HEK293 (cell line): Measurements from ENCODE around the gene TDRD5.

Source experiments
- CTCF ChIA-PET: fragments of 350-600 bp; formaldehyde crosslinking; extraction: SDS; loops from one replicate; lab custom pipeline; 2021; ENCODE audit warnings: antibody characterized with exemption; lab: Yijun Ruan, JAX
- POLR2A ChIA-PET: fragments of 300-600 bp; formaldehyde crosslinking; extraction: SDS; loops from one replicate; lab custom pipeline; 2020; ENCODE audit warnings: antibody characterized with exemption, inconsistent platforms; lab: Yijun Ruan, JAX
- H3K27ac ChIP-seq: fragments of 200-500 bp; sonication (Bioruptor generic); 2 replicates; pipeline ENCODE4 v1.5.1; 2014; ENCODE audit warnings: low read depth, low read length, control low read depth, inconsistent platforms; ENCODE audit errors: extremely low read depth
- H3K36me3 ChIP-seq, 2 experiments: fragments of 200-500 bp in 1 of 2; sonication (Bioruptor generic) in 1 of 2; 1 replicate in 1 of 2; 2 replicates in 1 of 2; pipeline ENCODE4 v1.5.1; 2014 to 2017; ENCODE audit warnings: inconsistent platforms in 2 of 2, low read length in 2 of 2; ENCODE audit not compliant: control insufficient read depth in 2 of 2, insufficient read depth in 1 of 2
- H3K4me1 ChIP-seq: fragments of 200-500 bp; sonication (Bioruptor generic); 2 replicates; pipeline ENCODE4 v1.5.1; 2014; ENCODE audit warnings: mild to moderate bottlenecking, low read length, inconsistent platforms; ENCODE audit not compliant: control insufficient read depth, insufficient read depth
- H3K4me3 ChIP-seq: 2 replicates; pipeline ENCODE4 v1.5.1; 2011; ENCODE audit warnings: low read depth, mild to moderate bottlenecking, control low read depth, low read length, moderate library complexity
- H3K9me3 ChIP-seq: fragments of 200-500 bp; sonication (Bioruptor generic); 2 replicates; pipeline ENCODE4 v1.5.1; 2014; ENCODE audit warnings: low read depth, low read length, inconsistent platforms; ENCODE audit not compliant: control insufficient read depth, insufficient read depth
- HOXD13 ChIP-seq: sonication (generic); formaldehyde crosslinking; IDR thresholded peaks from 2 replicates; pipeline ENCODE4 v1.8.0; 2022; ENCODE audit warnings: missing genetic modification reagents, borderline replicate concordance
- KLF1 ChIP-seq: fragments of 450-650 bp; formaldehyde crosslinking; IDR thresholded peaks from 2 replicates; pipeline ENCODE4 v1.5.1; 2016; ENCODE audit warnings: missing biosample characterization, missing genetic modification characterization
- KLF16 ChIP-seq: fragments of 450-650 bp; formaldehyde crosslinking; IDR thresholded peaks from 2 replicates; pipeline ENCODE4 v1.5.1; 2017; ENCODE audit warnings: missing biosample characterization, missing genetic modification characterization
- KLF8 ChIP-seq: fragments of 450-650 bp; formaldehyde crosslinking; IDR thresholded peaks from 2 replicates; pipeline ENCODE4 v1.5.1; 2016; ENCODE audit warnings: missing biosample characterization, missing genetic modification characterization
- YY1 ChIP-seq: fragments of 450-650 bp; formaldehyde crosslinking; IDR thresholded peaks from 2 replicates; pipeline ENCODE4 v1.5.1; 2018; ENCODE audit warnings: missing biosample characterization, missing genetic modification characterization
- ZBTB21 ChIP-seq: fragments of 450-650 bp; formaldehyde crosslinking; IDR thresholded peaks from 2 replicates; pipeline ENCODE4 v1.5.1; 2017; ENCODE audit warnings: missing biosample characterization, missing genetic modification characterization
- ZEB2 ChIP-seq: fragments of 450-650 bp; formaldehyde crosslinking; IDR thresholded peaks from 2 replicates; pipeline ENCODE4 v1.5.1; 2016; ENCODE audit warnings: missing biosample characterization, missing genetic modification characterization
- ZNF138 ChIP-seq: fragments of 450-650 bp; formaldehyde crosslinking; IDR thresholded peaks from 2 replicates; pipeline ENCODE4 v1.5.1; 2016; ENCODE audit warnings: missing biosample characterization, missing genetic modification characterization, borderline replicate concordance
- ZNF146 ChIP-seq: fragments of 450-650 bp; formaldehyde crosslinking; IDR thresholded peaks from 2 replicates; pipeline ENCODE4 v1.5.1; 2016; ENCODE audit warnings: missing biosample characterization, missing genetic modification characterization
- ZNF184 ChIP-seq: fragments of 450-650 bp; IDR thresholded peaks from 2 replicates; pipeline ENCODE4 v1.5.1; 2018; ENCODE audit warnings: missing biosample characterization, mild to moderate bottlenecking, missing genetic modification characterization
- ZNF223 ChIP-seq: fragments of 450-650 bp; formaldehyde crosslinking; IDR thresholded peaks from 2 replicates; pipeline ENCODE4 v1.5.1; 2016; ENCODE audit warnings: missing biosample characterization, missing genetic modification characterization
- ZNF292 ChIP-seq: fragments of 450-650 bp; formaldehyde crosslinking; IDR thresholded peaks from 2 replicates; pipeline ENCODE4 v1.5.1; 2016; ENCODE audit warnings: low read depth, missing biosample characterization, missing genetic modification characterization, borderline replicate concordance
- ZNF335 ChIP-seq: fragments of 450-650 bp; formaldehyde crosslinking; conservative IDR thresholded peaks from 2 replicates; pipeline ENCODE4 v1.5.1; 2016; ENCODE audit warnings: missing biosample characterization, missing genetic modification characterization
- ZNF341 ChIP-seq: fragments of 450-650 bp; formaldehyde crosslinking; IDR thresholded peaks from 2 replicates; pipeline ENCODE4; 2016; ENCODE audit warnings: low read depth, missing biosample characterization, missing genetic modification characterization
- ZNF350 ChIP-seq: fragments of 450-650 bp; formaldehyde crosslinking; IDR thresholded peaks from 2 replicates; pipeline ENCODE4 v1.5.0; 2017; ENCODE audit warnings: missing biosample characterization, mild to moderate bottlenecking, missing genetic modification characterization
- ZNF354C ChIP-seq: fragments of 450-650 bp; formaldehyde crosslinking; IDR thresholded peaks from 2 replicates; pipeline ENCODE4 v1.5.1; 2016; ENCODE audit warnings: missing biosample characterization, missing genetic modification characterization, low read depth, borderline replicate concordance
- ZNF37A ChIP-seq: fragments of 450-650 bp; IDR thresholded peaks from 2 replicates; pipeline ENCODE4 v1.5.1; 2018; ENCODE audit warnings: missing biosample characterization, missing genetic modification characterization
- ZNF394 ChIP-seq: fragments of 450-650 bp; formaldehyde crosslinking; IDR thresholded peaks from 2 replicates; pipeline ENCODE4 v1.5.1; 2016; ENCODE audit warnings: missing biosample characterization, missing genetic modification characterization, mild to moderate bottlenecking, moderate library complexity, borderline replicate concordance
- ZNF404 ChIP-seq: fragments of 450-650 bp; formaldehyde crosslinking; IDR thresholded peaks from 2 replicates; pipeline ENCODE4 v1.5.1; 2017; ENCODE audit warnings: missing biosample characterization, missing genetic modification characterization
- ZNF426 ChIP-seq: fragments of 450-650 bp; formaldehyde crosslinking; IDR thresholded peaks from 2 replicates; pipeline ENCODE4 v1.5.1; 2017; ENCODE audit warnings: missing biosample characterization, missing genetic modification characterization, mild to moderate bottlenecking, inconsistent platforms, moderate library complexity
- ZNF549 ChIP-seq: fragments of 450-650 bp; IDR thresholded peaks from 2 replicates; pipeline ENCODE4 v1.5.1; 2018; ENCODE audit warnings: missing biosample characterization, missing genetic modification characterization, mild to moderate bottlenecking, inconsistent platforms, moderate library complexity
- ZNF558 ChIP-seq: fragments of 450-650 bp; formaldehyde crosslinking; IDR thresholded peaks from 2 replicates; pipeline ENCODE4 v1.5.1; 2016; ENCODE audit warnings: missing biosample characterization, missing genetic modification characterization
- ZNF560 ChIP-seq: fragments of 450-650 bp; formaldehyde crosslinking; IDR thresholded peaks from 2 replicates; pipeline ENCODE4 v1.5.1; 2017; ENCODE audit warnings: missing biosample characterization, missing genetic modification characterization, borderline replicate concordance
- ZNF610 ChIP-seq: fragments of 450-650 bp; formaldehyde crosslinking; IDR thresholded peaks from 2 replicates; pipeline ENCODE4 v1.5.1; 2016; ENCODE audit warnings: missing biosample characterization, missing genetic modification characterization, borderline replicate concordance
- ZNF677 ChIP-seq: fragments of 450-650 bp; IDR thresholded peaks from 2 replicates; pipeline ENCODE4 v1.5.0; 2018; ENCODE audit warnings: missing biosample characterization, mild to moderate bottlenecking, missing genetic modification characterization, moderate library complexity
- ZNF776 ChIP-seq: fragments of 450-650 bp; formaldehyde crosslinking; IDR thresholded peaks from 2 replicates; pipeline ENCODE4 v1.5.0; 2017; ENCODE audit warnings: missing biosample characterization, missing genetic modification characterization, borderline replicate concordance
- ZNF777 ChIP-seq: fragments of 450-650 bp; formaldehyde crosslinking; IDR thresholded peaks from 2 replicates; pipeline ENCODE4 v1.5.1; 2017; ENCODE audit warnings: missing biosample characterization, missing genetic modification characterization, borderline replicate concordance
- ZNF785 ChIP-seq: fragments of 450-650 bp; formaldehyde crosslinking; IDR thresholded peaks from 2 replicates; pipeline ENCODE4 v1.5.1; 2016; ENCODE audit warnings: missing biosample characterization, missing genetic modification characterization
- ZNF791 ChIP-seq: fragments of 450-650 bp; formaldehyde crosslinking; IDR thresholded peaks from 2 replicates; pipeline ENCODE4 v1.5.1; 2016; ENCODE audit warnings: missing biosample characterization, missing genetic modification characterization
- ZNF792 ChIP-seq: fragments of 450-650 bp; formaldehyde crosslinking; IDR thresholded peaks from 2 replicates; pipeline ENCODE4 v1.5.1; 2016; ENCODE audit warnings: missing biosample characterization, missing genetic modification characterization
- ZNF837 ChIP-seq: fragments of 450-650 bp; formaldehyde crosslinking; IDR thresholded peaks from 2 replicates; pipeline ENCODE4 v1.5.1; 2016; ENCODE audit warnings: missing biosample characterization, missing genetic modification characterization
- TF ChIP-seq, protein P1 (sequence below): fragments of 450-650 bp; formaldehyde crosslinking; IDR thresholded peaks from 2 replicates; pipeline ENCODE4 v1.5.1; 2017; ENCODE audit warnings: missing biosample characterization, missing genetic modification characterization
- TF ChIP-seq, protein P2 (sequence below): fragments of 450-650 bp; formaldehyde crosslinking; IDR thresholded peaks from 2 replicates; pipeline ENCODE4 v1.5.1; 2016; ENCODE audit warnings: missing biosample characterization, missing genetic modification characterization
- TF ChIP-seq, protein P3 (sequence below): sonication (generic); formaldehyde crosslinking; IDR thresholded peaks from 2 replicates; pipeline ENCODE4 v1.8.1; 2022; ENCODE audit warnings: mild to moderate bottlenecking, moderate library complexity, missing genetic modification reagents
- TF ChIP-seq, protein P4 (sequence below): fragments of 450-650 bp; formaldehyde crosslinking; IDR thresholded peaks from 2 replicates; pipeline ENCODE4 v1.5.1; 2016; ENCODE audit warnings: missing biosample characterization, missing genetic modification characterization, low read depth

Gene TDRD5

DNA sequence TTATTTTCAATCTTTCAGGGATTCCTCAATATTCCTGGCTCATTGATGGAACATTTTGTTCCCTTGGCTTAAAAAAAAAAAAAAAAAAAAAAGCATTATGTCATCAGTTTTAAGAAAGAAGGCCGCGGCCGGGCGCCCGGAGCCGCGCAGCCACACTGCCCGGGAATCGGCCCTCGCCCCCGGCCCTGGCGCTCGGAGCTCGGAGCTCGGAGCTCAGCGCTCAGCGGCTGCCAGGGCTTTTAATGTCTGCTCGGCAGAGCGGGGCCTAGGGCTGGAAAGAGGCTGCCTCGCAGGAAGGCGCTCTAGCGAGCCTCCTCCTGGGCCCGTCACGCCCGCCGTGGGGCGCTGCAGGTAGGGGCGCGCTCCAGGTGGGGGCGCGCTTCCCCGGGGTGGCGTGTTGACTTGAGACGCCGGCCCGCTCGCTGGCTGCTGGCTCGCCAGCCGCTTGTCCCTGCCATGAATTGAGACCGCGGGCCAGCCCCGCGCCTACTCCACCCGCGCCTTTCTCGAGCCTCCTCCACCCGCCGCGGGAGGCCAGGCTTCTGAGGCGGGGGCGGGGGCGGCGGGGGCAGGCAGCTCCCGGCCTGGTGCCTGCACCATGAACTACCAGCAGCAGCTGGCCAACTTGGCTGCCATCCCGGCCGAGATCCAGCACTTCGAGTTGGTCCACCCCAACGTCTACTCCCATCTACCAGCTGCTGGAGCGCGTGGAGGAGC is 5.4 kb upstream of the TDRD5 start:
- Histone ChIP-seq H3K9me3 (no peaks in the 10 kb centered on the region), H3K27ac (peak overlapping the region; percentile 7; the same call in 1 of the 2 replicates), H3K4me3 (peak overlapping the region; percentile 31), H3K36me3 (no peaks in the 10 kb centered on the region), H3K4me1 (no peaks in the 10 kb centered on the region)
- POLR2A ChIA-PET, result no interaction called here
- CTCF ChIA-PET, result interaction anchor here (0.6 to 1.2 kb wide), 8 partner anchors 9 to 584 kb away, joined by 3 to 5 read pairs (median 3); no protein-coding TSS in a partner anchor
- TF ChIP-seq ZNF426 (tag by site-specific recombination), result no peak
- no peak for TF ChIP-seq ZNF558 (tag by site-specific recombination)
- no peak for TF ChIP-seq ZNF776 (tag by site-specific recombination)
- TF ChIP-seq, protein P1, sequence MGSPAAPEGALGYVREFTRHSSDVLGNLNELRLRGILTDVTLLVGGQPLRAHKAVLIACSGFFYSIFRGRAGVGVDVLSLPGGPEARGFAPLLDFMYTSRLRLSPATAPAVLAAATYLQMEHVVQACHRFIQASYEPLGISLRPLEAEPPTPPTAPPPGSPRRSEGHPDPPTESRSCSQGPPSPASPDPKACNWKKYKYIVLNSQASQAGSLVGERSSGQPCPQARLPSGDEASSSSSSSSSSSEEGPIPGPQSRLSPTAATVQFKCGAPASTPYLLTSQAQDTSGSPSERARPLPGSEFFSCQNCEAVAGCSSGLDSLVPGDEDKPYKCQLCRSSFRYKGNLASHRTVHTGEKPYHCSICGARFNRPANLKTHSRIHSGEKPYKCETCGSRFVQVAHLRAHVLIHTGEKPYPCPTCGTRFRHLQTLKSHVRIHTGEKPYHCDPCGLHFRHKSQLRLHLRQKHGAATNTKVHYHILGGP (tag by site-specific recombination), result no peak
- no peak for TF ChIP-seq ZNF394 (tag by site-specific recombination)
- TF ChIP-seq KLF1 (tag by site-specific recombination), result no peak
- TF ChIP-seq ZNF37A (tag by site-specific recombination), result no peak
- TF ChIP-seq, protein P2, sequence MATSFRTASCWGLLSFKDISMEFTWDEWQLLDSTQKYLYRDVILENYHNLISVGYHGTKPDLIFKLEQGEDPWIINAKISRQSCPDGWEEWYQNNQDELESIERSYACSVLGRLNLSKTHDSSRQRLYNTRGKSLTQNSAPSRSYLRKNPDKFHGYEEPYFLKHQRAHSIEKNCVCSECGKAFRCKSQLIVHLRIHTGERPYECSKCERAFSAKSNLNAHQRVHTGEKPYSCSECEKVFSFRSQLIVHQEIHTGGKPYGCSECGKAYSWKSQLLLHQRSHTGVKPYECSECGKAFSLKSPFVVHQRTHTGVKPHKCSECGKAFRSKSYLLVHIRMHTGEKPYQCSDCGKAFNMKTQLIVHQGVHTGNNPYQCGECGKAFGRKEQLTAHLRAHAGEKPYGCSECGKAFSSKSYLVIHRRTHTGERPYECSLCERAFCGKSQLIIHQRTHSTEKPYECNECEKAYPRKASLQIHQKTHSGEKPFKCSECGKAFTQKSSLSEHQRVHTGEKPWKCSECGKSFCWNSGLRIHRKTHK, result no peak
- TF ChIP-seq ZNF404 (tag by site-specific recombination), result no peak
- no peak for TF ChIP-seq ZNF549
- no peak for TF ChIP-seq ZNF350
- TF ChIP-seq YY1 (tag by site-specific recombination), result peak; percentile 54
- no peak for TF ChIP-seq HOXD13
- no peak for TF ChIP-seq ZNF785
- no peak for TF ChIP-seq ZNF184 (tag by site-specific recombination)
- TF ChIP-seq, protein P3, sequence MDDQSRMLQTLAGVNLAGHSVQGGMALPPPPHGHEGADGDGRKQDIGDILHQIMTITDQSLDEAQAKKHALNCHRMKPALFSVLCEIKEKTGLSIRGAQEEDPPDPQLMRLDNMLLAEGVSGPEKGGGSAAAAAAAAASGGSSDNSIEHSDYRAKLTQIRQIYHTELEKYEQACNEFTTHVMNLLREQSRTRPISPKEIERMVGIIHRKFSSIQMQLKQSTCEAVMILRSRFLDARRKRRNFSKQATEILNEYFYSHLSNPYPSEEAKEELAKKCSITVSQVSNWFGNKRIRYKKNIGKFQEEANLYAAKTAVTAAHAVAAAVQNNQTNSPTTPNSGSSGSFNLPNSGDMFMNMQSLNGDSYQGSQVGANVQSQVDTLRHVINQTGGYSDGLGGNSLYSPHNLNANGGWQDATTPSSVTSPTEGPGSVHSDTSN (CRISPR knock-in tag), result no peak
- TF ChIP-seq KLF8 (tag by site-specific recombination), result no peak
- no peak for TF ChIP-seq ZNF777 (tag by site-specific recombination)
- TF ChIP-seq ZNF223, result peak; percentile 69
- TF ChIP-seq ZNF791 (tag by site-specific recombination), result no peak
- TF ChIP-seq ZNF341 (tag by site-specific recombination), result no peak
- TF ChIP-seq ZNF560 (tag by site-specific recombination), result no peak
- TF ChIP-seq ZBTB21 (tag by site-specific recombination), result no peak
- TF ChIP-seq ZNF792 (tag by site-specific recombination), result no peak
- no peak for TF ChIP-seq ZNF354C (tag by site-specific recombination)
- TF ChIP-seq ZNF677 (tag by site-specific recombination), result no peak
- TF ChIP-seq ZNF146 (tag by site-specific recombination), result no peak
- no peak for TF ChIP-seq ZNF138 (tag by site-specific recombination)
- TF ChIP-seq ZNF610 (tag by site-specific recombination), result no peak
- TF ChIP-seq, protein P4, sequence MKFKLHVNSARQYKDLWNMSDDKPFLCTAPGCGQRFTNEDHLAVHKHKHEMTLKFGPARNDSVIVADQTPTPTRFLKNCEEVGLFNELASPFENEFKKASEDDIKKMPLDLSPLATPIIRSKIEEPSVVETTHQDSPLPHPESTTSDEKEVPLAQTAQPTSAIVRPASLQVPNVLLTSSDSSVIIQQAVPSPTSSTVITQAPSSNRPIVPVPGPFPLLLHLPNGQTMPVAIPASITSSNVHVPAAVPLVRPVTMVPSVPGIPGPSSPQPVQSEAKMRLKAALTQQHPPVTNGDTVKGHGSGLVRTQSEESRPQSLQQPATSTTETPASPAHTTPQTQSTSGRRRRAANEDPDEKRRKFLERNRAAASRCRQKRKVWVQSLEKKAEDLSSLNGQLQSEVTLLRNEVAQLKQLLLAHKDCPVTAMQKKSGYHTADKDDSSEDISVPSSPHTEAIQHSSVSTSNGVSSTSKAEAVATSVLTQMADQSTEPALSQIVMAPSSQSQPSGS (tag by site-specific recombination), result peak; percentile 44; the same call in 1 of the 2 replicates
- TF ChIP-seq ZNF837, result no peak
- TF ChIP-seq ZNF292, result no peak
- peak; percentile 45 for TF ChIP-seq ZNF335 (tag by site-specific recombination)
- peak; percentile 71; the same call in 1 of the 2 replicates for TF ChIP-seq ZEB2 (tag by site-specific recombination)
- no peak for TF ChIP-seq KLF16 (tag by site-specific recombination)
